ENCODE measurements around the gene EVA1C. TPM values are rescaled to one million over a fixed set of nuclear protein-coding genes. Genes with fewer than 3 reads are reported as not detected.
"Not testable (repeated sequence)": the region's sequence is repeated elsewhere in the genome, so short reads cannot be mapped to it uniquely, and the experiment has no call there.

The EVA1C gene
- total RNA-seq, 1 donor from 2014 or later = 7.6 TPM

GRCh38 chr21:32446440-32446839 lies 33.9 kb downstream of the EVA1C start:
- H3K4me3 Mint-ChIP-seq; H3K36me3 Mint-ChIP-seq (ENCODE audit: low read depth); H3K27me3 Mint-ChIP-seq (ENCODE audit: insufficient read depth); H3K27ac Mint-ChIP-seq; DNase-seq (ENCODE audit: low spot score); H3K4me1 Mint-ChIP-seq (ENCODE audit: low read depth); intact Hi-C loops (cut with micrococcal nuclease): not testable (repeated sequence)
- peaks cover 14% of the 10 kb centered on the region for H3K9me3 Mint-ChIP-seq

GRCh38 chr21:32447224-32447623 lies 34.7 kb downstream of the EVA1C start:
- intact Hi-C loops (cut with micrococcal nuclease) = no loop called here
- no peak for DNase-seq (ENCODE audit: low spot score)
- Mint-ChIP-seq H3K9me3 (peaks cover 14% of the 10 kb centered on the region), H3K4me3 (no peak overlapping the region), H3K27ac (no peak overlapping the region), H3K36me3 (ENCODE audit: low read depth) (no peaks in the 10 kb centered on the region), H3K27me3 (ENCODE audit: insufficient read depth) (no peaks in the 10 kb centered on the region), H3K4me1 (ENCODE audit: low read depth) (no peaks in the 10 kb centered on the region)

DNA sequence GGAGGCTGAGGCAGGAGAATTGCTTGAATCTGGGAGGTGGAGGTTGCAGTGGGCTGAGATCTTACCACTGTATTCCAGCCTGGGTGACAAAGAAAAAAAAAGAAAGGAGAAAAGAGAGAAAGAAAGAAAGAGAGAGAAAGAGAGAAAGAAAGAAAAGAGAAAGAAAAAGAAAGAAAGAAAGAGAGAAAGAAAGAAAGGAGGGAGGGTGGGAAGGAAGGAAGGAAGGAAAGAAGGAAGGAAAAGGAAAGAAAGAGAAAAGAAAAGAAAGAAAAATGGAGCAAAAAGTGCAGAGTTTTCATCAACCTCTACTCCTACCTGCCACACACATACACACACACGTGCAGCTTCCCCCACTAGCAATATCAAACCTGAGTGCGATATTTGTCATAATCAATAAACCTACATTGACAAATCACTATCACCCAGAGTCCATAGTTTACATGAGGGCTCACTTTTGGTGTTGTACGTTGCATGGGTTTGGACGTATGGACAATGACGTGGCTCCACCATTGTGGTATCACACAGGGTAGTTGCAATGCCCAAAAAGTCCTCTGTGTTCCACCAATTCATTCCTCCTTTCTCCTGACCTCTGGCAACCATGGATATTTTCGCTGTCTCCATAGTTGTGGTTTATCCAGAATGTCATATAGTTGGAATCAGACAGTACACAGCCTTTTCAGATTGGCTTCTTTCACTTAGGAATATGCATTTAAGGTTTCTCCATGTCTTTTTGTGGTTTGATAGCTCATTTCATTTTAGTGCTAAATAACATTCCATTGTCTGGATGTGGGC lies 36.5 kb downstream of the EVA1C start:
- H3K36me3 Mint-ChIP-seq (ENCODE audit: low read depth) = no peaks in the 10 kb centered on the region
- intact Hi-C loops (cut with micrococcal nuclease) = no loop called here
- no peaks in the 10 kb centered on the region for H3K4me1 Mint-ChIP-seq (ENCODE audit: low read depth)
- H3K4me3 Mint-ChIP-seq = no peak overlapping the region
- H3K9me3 Mint-ChIP-seq = peaks cover 9% of the 10 kb centered on the region
- no peak overlapping the region for H3K27ac Mint-ChIP-seq
- no peaks in the 10 kb centered on the region for H3K27me3 Mint-ChIP-seq (ENCODE audit: insufficient read depth)
- DNase-seq (ENCODE audit: low spot score) = no peak

- H3K4me1 Mint-ChIP-seq (ENCODE audit: low read depth); H3K4me3 Mint-ChIP-seq; intact Hi-C loops (cut with micrococcal nuclease); H3K36me3 Mint-ChIP-seq (ENCODE audit: low read depth); H3K27me3 Mint-ChIP-seq (ENCODE audit: insufficient read depth); H3K9me3 Mint-ChIP-seq; H3K27ac Mint-ChIP-seq; DNase-seq (ENCODE audit: low spot score): not testable (repeated sequence)
These were observed 38.6 kb downstream of the EVA1C start for GRCh38 chr21:32450881-32451701.

GRCh38 chr21:32452191-32452590 lies 39.7 kb downstream of the EVA1C start:
- H3K27ac Mint-ChIP-seq = not testable (repeated sequence)

GRCh38 chr21:32452641-32453040 lies 40.1 kb downstream of the EVA1C start:
- Mint-ChIP-seq H3K9me3 (no peaks in the 10 kb centered on the region), H3K27me3 (ENCODE audit: insufficient read depth) (no peaks in the 10 kb centered on the region), H3K4me1 (ENCODE audit: low read depth) (no peaks in the 10 kb centered on the region), H3K27ac (no peak overlapping the region), H3K36me3 (ENCODE audit: low read depth) (no peaks in the 10 kb centered on the region), H3K4me3 (no peak overlapping the region)
- DNase-seq (ENCODE audit: low spot score) = no peak
- intact Hi-C loops (cut with micrococcal nuclease) = no loop called here

More at GRCh38 chr21:32452191-32452590, 39.7 kb downstream of the EVA1C start:
- H3K36me3 Mint-ChIP-seq (ENCODE audit: low read depth); H3K9me3 Mint-ChIP-seq; intact Hi-C loops (cut with micrococcal nuclease); H3K4me3 Mint-ChIP-seq; H3K27me3 Mint-ChIP-seq (ENCODE audit: insufficient read depth); H3K4me1 Mint-ChIP-seq (ENCODE audit: low read depth); DNase-seq (ENCODE audit: low spot score): not testable (repeated sequence)

DNA sequence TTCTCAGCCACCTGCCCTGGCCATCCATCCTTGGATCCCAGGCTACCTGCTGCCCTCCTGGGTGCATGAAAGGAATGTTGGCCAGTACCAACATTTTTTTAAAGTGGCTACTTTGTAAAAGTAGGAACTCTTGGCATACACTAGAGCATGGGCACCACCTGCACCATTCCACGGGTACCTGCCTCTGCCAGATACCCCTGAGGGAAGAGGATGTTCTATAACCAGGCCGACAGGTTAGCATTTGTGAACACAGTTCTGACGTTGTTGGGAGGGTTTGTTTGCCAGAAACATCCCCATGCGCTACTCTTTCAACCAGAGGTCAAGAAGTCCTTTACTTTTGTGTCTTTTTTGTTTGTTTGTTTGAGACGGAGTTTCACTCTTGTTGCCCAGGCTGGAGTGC lies 43.0 kb downstream of the EVA1C start:
- H3K27ac Mint-ChIP-seq = no peak overlapping the region
- DNase-seq (ENCODE audit: low spot score) = no peak
- H3K27me3 Mint-ChIP-seq (ENCODE audit: insufficient read depth) = no peaks in the 10 kb centered on the region
- H3K9me3 Mint-ChIP-seq = no peaks in the 10 kb centered on the region
- no peaks in the 10 kb centered on the region for H3K4me1 Mint-ChIP-seq (ENCODE audit: low read depth)
- intact Hi-C loops (cut with micrococcal nuclease) = no loop called here
- H3K36me3 Mint-ChIP-seq (ENCODE audit: low read depth) = no peaks in the 10 kb centered on the region
- H3K4me3 Mint-ChIP-seq = no peak overlapping the region

DNA sequence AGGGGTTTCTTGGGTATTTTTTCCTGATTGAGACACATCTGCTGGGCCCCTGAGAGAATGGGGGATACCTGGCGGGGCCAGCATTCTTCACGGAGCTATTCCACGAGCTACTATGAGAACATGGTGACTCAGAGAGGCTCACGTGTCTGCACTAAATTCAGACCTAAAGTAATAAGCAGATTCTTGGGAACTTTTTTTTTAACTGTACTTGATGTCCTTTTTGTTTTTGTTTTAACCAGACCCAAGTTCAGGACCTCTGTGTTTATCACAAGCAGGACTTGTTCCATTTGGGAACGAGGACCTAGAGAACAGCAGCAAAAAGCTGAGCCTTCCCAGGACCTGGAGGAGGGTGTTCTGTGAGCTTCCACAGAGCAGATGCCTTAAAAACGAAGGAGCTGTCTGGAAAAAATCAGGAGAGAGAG lies 44.0 kb downstream of the EVA1C start:
- H3K9me3 Mint-ChIP-seq = no peaks in the 10 kb centered on the region
- H3K4me3 Mint-ChIP-seq = no peak overlapping the region
- intact Hi-C loops (cut with micrococcal nuclease) = no loop called here
- H3K27ac Mint-ChIP-seq = no peak overlapping the region
- H3K4me1 Mint-ChIP-seq (ENCODE audit: low read depth) = no peaks in the 10 kb centered on the region
- no peaks in the 10 kb centered on the region for H3K36me3 Mint-ChIP-seq (ENCODE audit: low read depth)
- DNase-seq (ENCODE audit: low spot score) = no peak
- H3K27me3 Mint-ChIP-seq (ENCODE audit: insufficient read depth) = no peaks in the 10 kb centered on the region

GRCh38 chr21:32457360-32457840 lies 44.9 kb downstream of the EVA1C start:
- Mint-ChIP-seq H3K9me3 (no peaks in the 10 kb centered on the region), H3K4me1 (ENCODE audit: low read depth) (no peaks in the 10 kb centered on the region), H3K4me3 (no peak overlapping the region), H3K36me3 (ENCODE audit: low read depth) (no peaks in the 10 kb centered on the region), H3K27me3 (ENCODE audit: insufficient read depth) (no peaks in the 10 kb centered on the region), H3K27ac (no peak overlapping the region)
- intact Hi-C loops (cut with micrococcal nuclease) = no loop called here
- DNase-seq (ENCODE audit: low spot score) = no peak

- H3K27me3 Mint-ChIP-seq (ENCODE audit: insufficient read depth) = no peaks in the 10 kb centered on the region
- H3K9me3 Mint-ChIP-seq = no peaks in the 10 kb centered on the region
- intact Hi-C loops (cut with micrococcal nuclease) = no loop called here
- no peaks in the 10 kb centered on the region for H3K36me3 Mint-ChIP-seq (ENCODE audit: low read depth)
- DNase-seq (ENCODE audit: low spot score) = no peak
- no peak overlapping the region for H3K27ac Mint-ChIP-seq
- H3K4me3 Mint-ChIP-seq = no peak overlapping the region
- no peaks in the 10 kb centered on the region for H3K4me1 Mint-ChIP-seq (ENCODE audit: low read depth)
These were observed 45.5 kb downstream of the EVA1C start for GRCh38 chr21:32457962-32458361.

GRCh38 chr21:32459972-32460371 lies 47.5 kb downstream of the EVA1C start:
- Mint-ChIP-seq H3K4me3 (no peak overlapping the region), H3K4me1 (ENCODE audit: low read depth) (no peaks in the 10 kb centered on the region), H3K27ac (no peak overlapping the region), H3K36me3 (ENCODE audit: low read depth) (no peaks in the 10 kb centered on the region), H3K9me3 (no peaks in the 10 kb centered on the region), H3K27me3 (ENCODE audit: insufficient read depth) (no peaks in the 10 kb centered on the region)
- DNase-seq (ENCODE audit: low spot score) = no peak
- intact Hi-C loops (cut with micrococcal nuclease) = no loop called here

DNA sequence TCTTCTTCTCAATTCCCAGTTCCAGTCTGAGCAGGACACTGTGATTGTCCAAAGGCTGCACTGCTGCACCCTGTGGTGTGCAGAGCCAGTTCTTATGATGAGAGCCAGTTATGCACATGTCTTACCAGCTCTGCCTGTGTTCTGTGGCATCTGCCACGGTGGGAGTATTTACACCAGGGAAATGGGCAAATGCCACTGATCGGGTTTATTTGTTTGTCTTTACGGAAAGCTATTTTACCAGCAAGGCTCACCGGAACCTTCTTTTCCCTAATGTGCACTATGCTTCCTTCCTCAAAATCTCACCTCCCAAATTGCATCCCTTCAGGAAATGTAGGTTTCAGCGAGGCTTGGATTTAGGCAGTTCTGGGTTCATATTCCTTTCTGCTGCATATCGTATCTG lies 49.0 kb downstream of the EVA1C start:
- no peak for DNase-seq (ENCODE audit: low spot score)
- intact Hi-C loops (cut with micrococcal nuclease) = no loop called here
- Mint-ChIP-seq H3K9me3 (no peaks in the 10 kb centered on the region), H3K4me1 (ENCODE audit: low read depth) (no peaks in the 10 kb centered on the region), H3K27me3 (ENCODE audit: insufficient read depth) (no peaks in the 10 kb centered on the region), H3K27ac (no peak overlapping the region), H3K36me3 (ENCODE audit: low read depth) (no peaks in the 10 kb centered on the region), H3K4me3 (no peak overlapping the region)

GRCh38 chr21:32462564-32462963 lies 50.1 kb downstream of the EVA1C start:
- H3K27ac Mint-ChIP-seq; H3K36me3 Mint-ChIP-seq (ENCODE audit: low read depth); H3K27me3 Mint-ChIP-seq (ENCODE audit: insufficient read depth); H3K4me3 Mint-ChIP-seq; H3K9me3 Mint-ChIP-seq; DNase-seq (ENCODE audit: low spot score); intact Hi-C loops (cut with micrococcal nuclease); H3K4me1 Mint-ChIP-seq (ENCODE audit: low read depth): not testable (repeated sequence)

Measured in activated T-helper 1 cell treated with anti-CD3 and anti-CD28 coated beads, Interleukin-12 subunit alpha, Interleukin-12 subunit beta, Interleukin-2, Interleukin-4 antibody, amounts not matched to agents 30 ng/mL and 10 ng/mL and 1 ng/mL, durations not matched to agents 14 hours and 24 hours and 36 hours (primary cell).